Lower lobe of right lung (tissue), 2 donors: ENCODE measurements around the gene SRCAP. TPM values are rescaled to one million over a fixed set of nuclear protein-coding genes. Genes with fewer than 3 reads are reported as not detected.

ENCODE experiments used
- ATAC-seq, 2 donors: fragments of 200-7000 bp; cut with Tn5 transposase; one replicate each; pipeline ENCODE4 v1.9.1; 2020 to 2022; ENCODE audit warnings: mild to moderate bottlenecking in 2 of 2, moderate library complexity in 2 of 2
- DNase-seq: peaks from one replicate; pipeline ENCODE4 v3.0.0-alpha.2; 2020
- H3K27ac ChIP-seq: fragments of 200-600 bp; one replicate; pipeline ENCODE4 v1.8.0; 2022
- H3K27me3 ChIP-seq: fragments of 200-600 bp; one replicate; pipeline ENCODE4 v1.8.0; 2022; ENCODE audit warnings: low read depth
- H3K36me3 ChIP-seq: fragments of 200-600 bp; one replicate; pipeline ENCODE4 v1.8.0; 2022; ENCODE audit warnings: mild to moderate bottlenecking
- H3K4me1 ChIP-seq: fragments of 200-600 bp; one replicate; pipeline ENCODE4 v1.8.0; 2022
- H3K4me3 ChIP-seq: fragments of 200-600 bp; one replicate; pipeline ENCODE4 v1.8.0; 2022; ENCODE audit warnings: mild to moderate bottlenecking
- H3K9me3 ChIP-seq: fragments of 200-600 bp; one replicate; pipeline ENCODE4 v1.8.0; 2022
- intact Hi-C: fragments of 100-400 bp; cut with DNase I; formaldehyde crosslinking; loops from one replicate; pipeline ENCODE4 v1.11.0; 2022
- total RNA-seq: library from RNA; stranded (reverse); fragmentation: NEBNext Ultra II Directional; extraction: Animal tissue kit (Norgen Biotek cat#: 25700); gene quantifications from one replicate; pipeline ENCODE4 v1.2.1, GENCODE V29; 2021
- TF ChIP-seq, protein P1 (sequence below): fragments of 200-600 bp; IDR thresholded peaks from one replicate; pipeline ENCODE4 v1.8.0; 2022; ENCODE audit warnings: antibody characterized with exemption, mild to moderate bottlenecking
- donor health status: DM: no; HTN: yes; CAD: no; lungs with severe emphysema.

Gene SRCAP
- total RNA-seq, 1 donor from 2014 or later, result 73.8 TPM

DNA sequence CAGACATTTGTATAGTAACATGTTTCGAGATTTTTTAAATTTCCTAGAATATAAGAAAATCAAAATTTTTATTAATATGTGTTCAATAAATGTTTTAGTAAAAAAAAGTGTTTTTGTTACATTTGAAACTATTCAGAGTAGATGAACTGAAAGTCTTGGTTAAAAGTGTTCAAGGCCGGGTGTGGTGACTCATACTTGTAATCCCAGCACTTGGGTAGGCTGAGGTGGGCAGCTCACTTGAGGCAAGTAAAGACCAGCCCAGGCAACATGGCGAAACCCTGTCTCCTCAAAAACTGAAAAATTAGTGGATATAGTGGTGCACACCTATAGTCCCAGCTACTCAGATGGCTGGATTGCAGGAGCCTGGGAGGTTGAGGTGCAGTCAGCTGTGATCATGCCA is 32.4 kb downstream of the SRCAP start:
- Histone ChIP-seq H3K9me3 (no peaks in the 10 kb centered on the region), H3K27ac (no peak overlapping the region), H3K4me3 (no peak overlapping the region), H3K36me3 (peaks cover 95% of the 10 kb centered on the region), H3K27me3 (no peaks in the 10 kb centered on the region), H3K4me1 (no peaks in the 10 kb centered on the region)
- TF ChIP-seq, protein P1, sequence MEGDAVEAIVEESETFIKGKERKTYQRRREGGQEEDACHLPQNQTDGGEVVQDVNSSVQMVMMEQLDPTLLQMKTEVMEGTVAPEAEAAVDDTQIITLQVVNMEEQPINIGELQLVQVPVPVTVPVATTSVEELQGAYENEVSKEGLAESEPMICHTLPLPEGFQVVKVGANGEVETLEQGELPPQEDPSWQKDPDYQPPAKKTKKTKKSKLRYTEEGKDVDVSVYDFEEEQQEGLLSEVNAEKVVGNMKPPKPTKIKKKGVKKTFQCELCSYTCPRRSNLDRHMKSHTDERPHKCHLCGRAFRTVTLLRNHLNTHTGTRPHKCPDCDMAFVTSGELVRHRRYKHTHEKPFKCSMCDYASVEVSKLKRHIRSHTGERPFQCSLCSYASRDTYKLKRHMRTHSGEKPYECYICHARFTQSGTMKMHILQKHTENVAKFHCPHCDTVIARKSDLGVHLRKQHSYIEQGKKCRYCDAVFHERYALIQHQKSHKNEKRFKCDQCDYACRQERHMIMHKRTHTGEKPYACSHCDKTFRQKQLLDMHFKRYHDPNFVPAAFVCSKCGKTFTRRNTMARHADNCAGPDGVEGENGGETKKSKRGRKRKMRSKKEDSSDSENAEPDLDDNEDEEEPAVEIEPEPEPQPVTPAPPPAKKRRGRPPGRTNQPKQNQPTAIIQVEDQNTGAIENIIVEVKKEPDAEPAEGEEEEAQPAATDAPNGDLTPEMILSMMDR, result no peak
- DNase-seq (no peak), ATAC-seq (no peak)
- intact Hi-C loops, result no loop called here

- Histone ChIP-seq H3K36me3 (peaks cover 76% of the 10 kb centered on the region), H3K27ac (no peak overlapping the region), H3K4me3 (no peak overlapping the region), H3K4me1 (peaks cover 29% of the 10 kb centered on the region), H3K9me3 (no peaks in the 10 kb centered on the region), H3K27me3 (no peaks in the 10 kb centered on the region)
- TF ChIP-seq, protein P1, result no peak
- ATAC-seq, result no peak
- no peak for DNase-seq
- intact Hi-C loops, result no loop called here
Observed at GRCh38 chr16:30736995-30737793, 38.2 kb downstream of the SRCAP start.

DNA sequence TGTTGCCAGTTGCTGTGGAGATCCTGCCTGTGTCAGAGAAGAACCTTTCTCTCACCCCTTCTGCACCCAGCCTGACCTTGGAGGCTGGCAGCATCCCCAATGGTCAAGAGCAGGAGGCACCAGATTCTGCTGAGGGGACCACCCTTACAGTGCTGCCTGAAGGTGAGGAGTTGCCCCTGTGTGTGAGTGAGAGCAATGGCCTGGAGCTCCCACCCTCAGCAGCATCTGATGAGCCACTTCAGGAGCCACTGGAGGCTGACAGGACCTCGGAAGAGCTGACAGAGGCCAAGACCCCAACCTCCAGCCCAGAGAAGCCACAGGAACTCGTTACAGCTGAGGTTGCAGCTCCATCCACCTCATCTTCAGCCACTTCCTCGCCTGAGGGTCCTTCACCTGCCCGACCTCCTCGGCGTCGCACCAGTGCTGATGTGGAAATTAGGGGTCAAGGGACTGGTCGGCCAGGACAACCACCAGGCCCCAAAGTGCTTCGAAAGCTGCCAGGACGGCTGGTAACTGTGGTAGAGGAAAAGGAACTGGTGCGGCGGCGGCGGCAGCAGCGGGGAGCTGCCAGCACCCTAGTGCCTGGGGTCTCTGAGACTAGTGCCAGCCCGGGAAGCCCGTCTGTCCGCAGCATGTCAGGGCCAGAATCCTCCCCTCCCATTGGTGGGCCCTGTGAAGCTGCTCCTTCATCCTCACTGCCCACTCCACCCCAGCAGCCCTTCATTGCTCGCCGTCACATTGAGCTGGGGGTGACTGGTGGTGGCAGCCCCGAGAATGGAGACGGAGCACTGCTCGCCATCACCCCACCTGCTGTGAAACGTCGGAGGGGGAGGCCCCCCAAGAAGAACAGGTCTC is 39.0 kb downstream of the SRCAP start:
- H3K9me3 ChIP-seq, result no peaks in the 10 kb centered on the region
- DNase-seq (no peak), ATAC-seq (no peak)
- TF ChIP-seq, protein P1, result no peak
- no peaks in the 10 kb centered on the region for H3K27me3 ChIP-seq
- peaks cover 68% of the 10 kb centered on the region for H3K36me3 ChIP-seq
- H3K4me3 ChIP-seq, result no peak overlapping the region
- intact Hi-C loops, result no loop called here
- H3K4me1 ChIP-seq, result peaks cover 33% of the 10 kb centered on the region
- H3K27ac ChIP-seq, result no peak overlapping the region

- no peaks in the 10 kb centered on the region for H3K9me3 ChIP-seq
- H3K27ac ChIP-seq, result peak overlapping the region; percentile 88
- no peak overlapping the region for H3K4me3 ChIP-seq
- H3K27me3 ChIP-seq, result no peaks in the 10 kb centered on the region
- peaks cover 33% of the 10 kb centered on the region for H3K4me1 ChIP-seq
- ATAC-seq, result no peak
- DNase-seq, result no peak
- H3K36me3 ChIP-seq, result peaks cover 68% of the 10 kb centered on the region
- TF ChIP-seq, protein P1, result no peak
- intact Hi-C loops, result no loop called here
Observed at GRCh38 chr16:30738984-30739951, 40.3 kb downstream of the SRCAP start.
